Ovary (tissue), 9 donors: ENCODE data around the gene CGB5. TPM values are rescaled to one million over a fixed set of nuclear protein-coding genes. Genes with fewer than 3 reads are reported as not detected.

Experiments
- DNase-seq, 5 donors: peaks; one replicate each; pipeline ENCODE4 v3.0.0-alpha.2; 2019 to 2020
- H3K27ac ChIP-seq, 2 donors: fragments of 200-600 bp; one replicate each; pipeline versions ENCODE4 v1.5.1 to v1.8.0; 2019 to 2022
- H3K27me3 ChIP-seq: fragments of 200-600 bp; one replicate; pipeline ENCODE4 v1.8.0; 2022
- H3K36me3 ChIP-seq: fragments of 200-600 bp; sonication (generic); one replicate; pipeline ENCODE4 v1.5.1; 2019
- H3K4me1 ChIP-seq: one replicate; pipeline ENCODE4 v1.8.1; 2013; ENCODE audit warnings: mild to moderate bottlenecking, moderate library complexity; ENCODE audit not compliant: insufficient read depth
- H3K4me3 ChIP-seq: fragments of 200-600 bp; sonication (generic); one replicate; pipeline ENCODE4 v1.5.1; 2017
- H3K9me3 ChIP-seq, 2 donors: fragments of 200-600 bp in 1 of 2; sonication (generic) in 1 of 2; one replicate each; pipeline versions ENCODE4 v1.5.1 to v1.8.1; 2013 to 2019; ENCODE audit warnings: mild to moderate bottlenecking in 1 of 2, moderate library complexity in 1 of 2
- EP300 ChIP-seq: sonication (generic); formaldehyde crosslinking; IDR thresholded peaks from one replicate; pipeline ENCODE4 v1.6.1; 2017; ENCODE audit warnings: antibody characterized with exemption
- POLR2A ChIP-seq: fragments of 450-650 bp; IDR thresholded peaks from one replicate; pipeline ENCODE4 v1.6.1; 2017; ENCODE audit warnings: antibody characterized with exemption, mild to moderate bottlenecking, moderate library complexity
- WGBS, 3 donors: extraction: QIAGEN DNeasy Blood & Tissue Kit in 1 of 3; methylation state at CpG; one replicate each; pipeline versions ENCODE4 v1.1.5 to v1.1.7; 2013 to 2017; 5-methylcytosine and 5-hydroxymethylcytosine counted together
- intact Hi-C, 4 donors: fragments of 100-400 bp; cut with DNase I; formaldehyde crosslinking; loops; one replicate each; pipeline versions ENCODE4 v1.11.0 to v1.15.1; 2022 to 2023
- polyA plus RNA-seq, 2 donors: library from polyadenylated mRNA; stranded (reverse); fragments of 200-250 nt in 1 of 2; fragments of 350-450 nt in 1 of 2; fragmentation: Illumina TruSeq in 1 of 2; extraction: RNeasy Lipid Tissue Mini Kit (QIAGEN cat#74804) in 1 of 2; gene quantifications; one replicate each; pipeline ENCODE4 v1.2.3, GENCODE V29; 2013 to 2014
- total RNA-seq, 7 donors: library from RNA; depleted of rRNA in 2 of 7; stranded (reverse); fragments of >200 nt in 2 of 7; fragmentation: NEBNext Ultra II Directional in 3 of 7; extraction: Animal tissue kit (Norgen Biotek cat#: 25700) in 3 of 7; gene quantifications; one replicate each; pipeline versions ENCODE4 v1.1.0 to v1.2.4, GENCODE V29; 2016 to 2023
- TF ChIP-seq, protein P1 (sequence below), 3 donors: fragments of 450-650 bp in 2 of 3; fragments of 200-600 bp in 1 of 3; IDR thresholded peaks; one replicate each; pipeline versions ENCODE4 v1.5.1 to v1.8.0; 2016 to 2022; ENCODE audit warnings: antibody characterized with exemption in 3 of 3, mild to moderate bottlenecking in 1 of 3
- donor health status: DM: no; HTN: no; CAD: no; lungs with moderate emphysema.
- donor health status: DM: no; HTN: no; CAD: no.
- donor health status: Bipolar disorder and iron deficiency.
- donor health status: DM: yes; HTN: yes; CAD: no.
- donor health status: DM: no; HTN: no; CAD: no.
- donor health status: DM: yes; HTN: yes; CAD: no.

Gene CGB5
- total and polyA plus RNA-seq, 9 donors, result not detected

DNA sequence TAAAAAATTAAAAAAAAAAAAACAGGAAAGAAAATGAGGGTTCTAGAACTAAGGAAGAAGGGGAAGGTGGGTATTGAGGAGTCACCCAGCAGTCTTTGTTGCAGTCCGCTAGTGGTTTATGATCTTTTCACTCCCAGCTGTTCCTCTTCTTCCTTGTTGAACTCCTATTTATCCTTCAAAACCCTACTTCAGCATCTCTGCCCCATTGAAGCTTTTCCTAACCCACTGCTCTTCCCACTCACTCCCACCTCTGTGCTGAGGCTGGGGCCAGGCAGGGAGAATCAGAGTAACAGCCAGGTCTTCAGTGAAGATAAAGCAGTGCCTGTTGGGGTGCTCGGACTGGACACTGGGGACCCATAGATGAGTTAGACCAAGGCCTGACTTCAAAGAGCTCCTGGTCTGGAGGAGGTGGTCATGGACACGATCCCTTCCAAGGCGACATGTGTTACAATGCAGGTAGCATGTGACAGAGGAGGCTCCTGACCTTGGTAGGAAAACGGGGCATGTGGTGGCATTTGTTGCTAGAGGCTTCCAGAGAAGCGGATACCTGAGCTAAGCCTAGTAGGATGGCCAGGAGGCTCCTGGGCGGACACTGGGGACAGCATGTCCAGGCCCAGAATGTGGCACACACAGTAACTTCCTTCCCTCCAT is 38.6 kb upstream of the CGB5 start:
- DNase-seq, result no peak
- no peaks in the 10 kb centered on the region for H3K4me1 ChIP-seq
- H3K4me3 ChIP-seq, result no peak overlapping the region
- no peaks in the 10 kb centered on the region for H3K36me3 ChIP-seq
- no peaks in the 10 kb centered on the region for H3K27me3 ChIP-seq
- 89 to 96% (median 93%) methylated on average over 7 of the region's 7 CpGs for WGBS, 3 donors
- TF ChIP-seq EP300 (no peak), POLR2A (no peak)
- TF ChIP-seq, protein P1, sequence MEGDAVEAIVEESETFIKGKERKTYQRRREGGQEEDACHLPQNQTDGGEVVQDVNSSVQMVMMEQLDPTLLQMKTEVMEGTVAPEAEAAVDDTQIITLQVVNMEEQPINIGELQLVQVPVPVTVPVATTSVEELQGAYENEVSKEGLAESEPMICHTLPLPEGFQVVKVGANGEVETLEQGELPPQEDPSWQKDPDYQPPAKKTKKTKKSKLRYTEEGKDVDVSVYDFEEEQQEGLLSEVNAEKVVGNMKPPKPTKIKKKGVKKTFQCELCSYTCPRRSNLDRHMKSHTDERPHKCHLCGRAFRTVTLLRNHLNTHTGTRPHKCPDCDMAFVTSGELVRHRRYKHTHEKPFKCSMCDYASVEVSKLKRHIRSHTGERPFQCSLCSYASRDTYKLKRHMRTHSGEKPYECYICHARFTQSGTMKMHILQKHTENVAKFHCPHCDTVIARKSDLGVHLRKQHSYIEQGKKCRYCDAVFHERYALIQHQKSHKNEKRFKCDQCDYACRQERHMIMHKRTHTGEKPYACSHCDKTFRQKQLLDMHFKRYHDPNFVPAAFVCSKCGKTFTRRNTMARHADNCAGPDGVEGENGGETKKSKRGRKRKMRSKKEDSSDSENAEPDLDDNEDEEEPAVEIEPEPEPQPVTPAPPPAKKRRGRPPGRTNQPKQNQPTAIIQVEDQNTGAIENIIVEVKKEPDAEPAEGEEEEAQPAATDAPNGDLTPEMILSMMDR (IDR thresholded peaks at IDR 0.05), result no peak
- no peaks in the 10 kb centered on the region for H3K9me3 ChIP-seq
- H3K27ac ChIP-seq, result no peak overlapping the region
- intact Hi-C loops, result no loop called here

DNA sequence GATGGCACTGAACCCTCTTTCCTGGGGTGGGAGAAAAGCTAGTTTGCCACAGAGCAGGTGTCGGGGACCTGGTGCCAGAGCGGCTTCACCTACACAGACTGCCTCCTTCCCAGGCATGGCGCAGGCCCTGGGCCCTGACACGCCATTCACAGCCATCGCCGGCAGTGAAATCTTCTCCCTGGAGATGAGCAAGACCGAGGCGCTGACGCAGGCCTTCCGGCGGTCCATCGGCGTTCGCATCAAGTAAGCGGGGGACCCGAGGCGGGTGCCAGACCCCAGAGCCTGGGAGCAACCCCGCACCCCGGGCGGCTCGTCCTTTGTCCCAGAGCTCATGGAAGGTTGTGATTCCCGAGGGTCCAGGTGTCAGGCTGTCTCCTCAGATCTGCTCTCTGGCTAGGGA is 36.7 kb upstream of the CGB5 start:
- intact Hi-C loops, result no loop called here
- Histone ChIP-seq H3K36me3 (no peaks in the 10 kb centered on the region), H3K27me3 (no peaks in the 10 kb centered on the region), H3K9me3 (no peaks in the 10 kb centered on the region), H3K4me1 (no peaks in the 10 kb centered on the region), H3K27ac (no peak overlapping the region), H3K4me3 (no peak overlapping the region)
- TF ChIP-seq POLR2A (no peak), EP300 (no peak)
- TF ChIP-seq, protein P1 (IDR thresholded peaks at IDR 0.05), result no peak
- DNase-seq, result no peak
- WGBS, 3 donors, result 95 to 96% (median 95%) methylated on average over 22 of the region's 22 CpGs

DNA sequence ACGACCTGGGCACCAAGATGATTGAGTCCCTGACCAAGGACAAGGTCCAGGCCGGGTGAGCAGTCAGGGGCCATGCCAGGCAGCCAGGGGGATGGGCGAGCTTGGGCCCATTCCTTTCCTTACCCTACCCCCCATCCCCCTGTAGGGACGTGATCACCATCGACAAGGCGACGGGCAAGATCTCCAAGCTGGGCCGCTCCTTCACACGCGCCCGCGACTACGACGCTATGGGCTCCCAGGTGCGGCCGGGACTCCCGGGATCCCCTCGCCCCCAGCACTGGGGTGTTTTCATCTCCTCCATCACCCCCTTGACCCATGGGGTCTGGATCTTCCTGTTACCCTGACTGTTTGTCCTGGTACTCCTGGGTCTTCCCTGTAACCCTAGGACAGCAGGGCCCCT is 33.8 kb upstream of the CGB5 start:
- H3K9me3 ChIP-seq, result no peaks in the 10 kb centered on the region
- H3K27me3 ChIP-seq, result no peaks in the 10 kb centered on the region
- WGBS, 3 donors, result 90 to 94% (median 93%) methylated on average over 18 of the region's 18 CpGs
- no peak overlapping the region for H3K4me3 ChIP-seq
- TF ChIP-seq EP300, result no peak
- TF ChIP-seq, protein P1 (IDR thresholded peaks at IDR 0.05), result no peak
- no peak for TF ChIP-seq POLR2A
- DNase-seq, result no peak
- H3K36me3 ChIP-seq, result no peaks in the 10 kb centered on the region
- intact Hi-C loops, result no loop called here
- no peaks in the 10 kb centered on the region for H3K4me1 ChIP-seq
- H3K27ac ChIP-seq, result no peak overlapping the region

GRCh38 chr19:49010453-49010852 is 33.2 kb upstream of the CGB5 start:
- no peaks in the 10 kb centered on the region for H3K27me3 ChIP-seq
- no peaks in the 10 kb centered on the region for H3K4me1 ChIP-seq
- intact Hi-C loops, result no loop called here
- H3K9me3 ChIP-seq, result no peaks in the 10 kb centered on the region
- DNase-seq, result no peak
- TF ChIP-seq, protein P1 (IDR thresholded peaks at IDR 0.05), result no peak
- no peak for TF ChIP-seq POLR2A
- no peak for TF ChIP-seq EP300
- 86 to 93% (median 89%) methylated on average over 18 of the region's 18 CpGs for WGBS, 3 donors
- H3K36me3 ChIP-seq, result no peaks in the 10 kb centered on the region
- H3K27ac ChIP-seq, result no peak overlapping the region
- H3K4me3 ChIP-seq, result no peak overlapping the region
